Epithelial cell of proximal tubule (primary cell): Measurements from ENCODE around the gene RFPL3. TPM values are rescaled to one million over a fixed set of nuclear protein-coding genes. Genes with fewer than 3 reads are reported as not detected.

Experiments
- DNase-seq: peaks from one replicate; pipeline ENCODE4 v3.0.0-alpha.2; 2011; ENCODE audit warnings: low read depth
- H3K4me3 ChIP-seq: 2 replicates; pipeline ENCODE4 v1.5.1; 2011; ENCODE audit warnings: low read depth, mild to moderate bottlenecking, low read length
- total RNA-seq: library from RNA; depleted of rRNA; stranded (reverse); fragments of >200 nt; gene quantifications from 2 replicates; pipeline ENCODE4 v1.2.3, GENCODE V29; 2015
- TF ChIP-seq, protein P1 (sequence below): conservative IDR thresholded peaks from 2 replicates; pipeline ENCODE4 v1.5.1; 2012; ENCODE audit warnings: low read depth, mild to moderate bottlenecking, low read length

Gene RFPL3
- total RNA-seq, 1 donor from 2014 or later: not detected

DNA sequence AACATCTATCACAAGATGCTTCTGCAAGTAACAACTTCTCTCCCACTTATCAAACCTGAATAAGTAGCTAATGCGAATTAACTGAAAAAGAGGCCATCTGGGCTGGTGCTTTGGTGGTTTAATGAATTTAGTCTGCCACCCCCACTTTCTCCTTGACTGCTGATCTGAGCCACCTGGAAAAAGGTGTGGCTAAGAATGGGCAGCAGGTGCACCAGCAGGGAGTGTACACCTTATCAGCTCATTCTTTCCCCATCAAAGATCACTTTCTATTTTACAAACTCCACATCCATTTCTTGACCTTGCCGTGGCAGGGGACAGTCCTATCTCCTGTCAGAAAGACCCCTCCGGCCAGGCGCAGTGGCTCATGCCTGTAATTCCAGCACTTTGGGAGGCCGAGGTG, 6.5 kb downstream of the RFPL3 start:
- DNase-seq: no peak
- TF ChIP-seq, protein P1, sequence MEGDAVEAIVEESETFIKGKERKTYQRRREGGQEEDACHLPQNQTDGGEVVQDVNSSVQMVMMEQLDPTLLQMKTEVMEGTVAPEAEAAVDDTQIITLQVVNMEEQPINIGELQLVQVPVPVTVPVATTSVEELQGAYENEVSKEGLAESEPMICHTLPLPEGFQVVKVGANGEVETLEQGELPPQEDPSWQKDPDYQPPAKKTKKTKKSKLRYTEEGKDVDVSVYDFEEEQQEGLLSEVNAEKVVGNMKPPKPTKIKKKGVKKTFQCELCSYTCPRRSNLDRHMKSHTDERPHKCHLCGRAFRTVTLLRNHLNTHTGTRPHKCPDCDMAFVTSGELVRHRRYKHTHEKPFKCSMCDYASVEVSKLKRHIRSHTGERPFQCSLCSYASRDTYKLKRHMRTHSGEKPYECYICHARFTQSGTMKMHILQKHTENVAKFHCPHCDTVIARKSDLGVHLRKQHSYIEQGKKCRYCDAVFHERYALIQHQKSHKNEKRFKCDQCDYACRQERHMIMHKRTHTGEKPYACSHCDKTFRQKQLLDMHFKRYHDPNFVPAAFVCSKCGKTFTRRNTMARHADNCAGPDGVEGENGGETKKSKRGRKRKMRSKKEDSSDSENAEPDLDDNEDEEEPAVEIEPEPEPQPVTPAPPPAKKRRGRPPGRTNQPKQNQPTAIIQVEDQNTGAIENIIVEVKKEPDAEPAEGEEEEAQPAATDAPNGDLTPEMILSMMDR: no peak
- no peak overlapping the region for H3K4me3 ChIP-seq

DNA sequence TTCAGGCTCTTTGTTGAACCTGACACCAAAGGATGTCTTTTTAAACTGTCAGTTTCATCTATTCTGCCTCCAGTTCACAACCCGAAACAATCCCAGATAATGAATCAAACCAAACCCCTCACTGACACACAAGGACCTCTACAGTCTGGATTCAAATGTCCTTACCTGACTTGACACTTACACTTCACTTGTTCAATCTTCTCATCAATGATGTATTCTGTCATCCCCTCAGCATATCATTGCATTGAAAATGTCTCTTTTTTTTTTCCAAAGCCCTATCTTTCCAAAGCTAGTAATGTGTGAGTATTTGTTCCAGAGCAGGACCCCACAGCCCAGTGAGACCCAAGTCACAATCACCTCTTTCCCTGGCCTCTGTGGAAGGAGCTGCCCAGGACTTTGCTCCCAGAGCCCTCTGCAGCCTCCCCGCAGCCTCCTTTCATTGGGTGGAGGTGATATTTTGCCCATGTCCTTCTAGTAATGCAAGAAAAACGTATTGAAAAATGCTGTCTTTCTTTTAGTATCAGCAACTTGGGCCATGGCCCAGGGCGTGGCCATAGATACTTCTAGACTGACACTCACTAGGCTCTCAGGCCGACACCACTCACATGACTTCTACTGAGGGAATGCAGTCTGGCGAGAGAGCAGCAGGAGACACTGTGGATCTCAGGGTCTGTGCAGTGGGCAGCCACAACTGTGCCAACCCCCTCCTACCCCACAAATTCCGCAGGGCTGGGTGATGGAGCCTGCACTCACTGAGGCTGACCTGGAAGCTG, 18.2 kb downstream of the RFPL3 start:
- no peak for DNase-seq
- TF ChIP-seq, protein P1: no peak
- H3K4me3 ChIP-seq: no peak overlapping the region

DNA sequence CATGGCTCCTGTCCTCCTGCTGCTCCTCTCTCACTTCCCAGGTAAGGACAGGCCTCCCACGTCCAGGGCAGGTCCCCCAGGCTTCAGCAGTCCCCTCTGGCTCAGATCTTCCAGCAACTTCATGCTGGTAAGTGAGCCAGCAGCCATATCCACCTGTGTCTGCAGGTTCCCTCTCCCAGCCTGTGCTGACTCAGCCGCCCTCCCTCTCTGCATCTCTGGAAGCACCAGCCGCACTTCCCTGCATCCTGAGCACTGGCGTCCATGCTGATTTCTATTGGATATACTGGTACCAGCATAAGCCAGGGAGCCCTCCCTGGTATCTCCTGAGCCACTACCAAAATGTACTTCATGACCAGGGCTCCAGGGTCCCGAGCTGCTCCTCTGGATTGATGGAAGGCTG, 19.0 kb downstream of the RFPL3 start:
- TF ChIP-seq, protein P1: no peak
- H3K4me3 ChIP-seq: no peak overlapping the region
- DNase-seq: no peak

DNA sequence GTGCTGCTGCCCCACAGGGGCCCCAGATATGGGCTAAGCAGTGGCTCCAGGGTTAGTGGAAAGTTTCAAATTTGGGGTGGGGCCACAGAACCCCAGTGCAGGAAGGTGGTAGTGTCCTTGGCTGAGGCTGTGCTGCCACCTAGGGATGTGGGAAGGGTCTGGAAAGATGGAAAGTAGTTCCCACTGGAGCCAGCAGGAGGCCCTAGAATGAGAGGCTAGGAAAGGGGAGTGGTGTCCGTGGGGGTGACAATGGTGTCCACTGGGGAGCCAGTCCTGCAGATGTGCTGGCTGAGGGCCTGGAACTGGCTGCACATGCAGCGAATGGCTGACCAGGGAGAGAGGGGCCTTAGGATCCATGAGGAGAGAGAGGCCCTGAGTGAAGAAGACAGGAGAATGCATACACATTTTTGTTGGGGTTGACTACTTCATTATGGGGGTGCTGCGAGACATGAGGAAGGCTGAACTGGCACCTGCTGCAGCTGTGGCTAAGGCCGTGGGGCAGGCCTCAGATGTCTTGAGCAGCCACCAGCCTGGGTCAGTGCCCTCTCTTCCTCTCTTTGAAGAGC, 21.1 kb downstream of the RFPL3 start:
- no peak for DNase-seq

DNA sequence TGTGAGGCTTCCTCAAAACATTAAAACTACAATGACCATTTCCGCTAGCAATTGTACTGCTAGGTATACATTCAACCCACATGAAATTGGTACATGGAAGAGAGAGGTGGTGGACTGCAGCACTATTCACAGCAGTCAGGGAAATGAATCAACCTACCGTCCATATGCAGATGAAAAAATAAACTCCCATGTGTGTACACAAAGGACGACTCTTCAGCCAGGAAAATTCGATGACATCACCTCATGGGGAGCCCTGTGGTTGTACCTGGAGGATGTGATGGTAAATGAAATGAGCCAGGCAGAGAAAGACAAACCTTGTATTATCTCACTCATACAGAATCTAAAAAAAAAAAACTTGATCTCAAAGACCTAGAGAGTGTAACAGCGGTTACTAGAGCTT, 23.3 kb downstream of the RFPL3 start:
- no peak overlapping the region for H3K4me3 ChIP-seq
- DNase-seq: no peak
- TF ChIP-seq, protein P1: no peak

More for the DNA sequence above, 21.1 kb downstream of the RFPL3 start:
- no peak overlapping the region for H3K4me3 ChIP-seq
- TF ChIP-seq, protein P1: peak; percentile 98

DNA sequence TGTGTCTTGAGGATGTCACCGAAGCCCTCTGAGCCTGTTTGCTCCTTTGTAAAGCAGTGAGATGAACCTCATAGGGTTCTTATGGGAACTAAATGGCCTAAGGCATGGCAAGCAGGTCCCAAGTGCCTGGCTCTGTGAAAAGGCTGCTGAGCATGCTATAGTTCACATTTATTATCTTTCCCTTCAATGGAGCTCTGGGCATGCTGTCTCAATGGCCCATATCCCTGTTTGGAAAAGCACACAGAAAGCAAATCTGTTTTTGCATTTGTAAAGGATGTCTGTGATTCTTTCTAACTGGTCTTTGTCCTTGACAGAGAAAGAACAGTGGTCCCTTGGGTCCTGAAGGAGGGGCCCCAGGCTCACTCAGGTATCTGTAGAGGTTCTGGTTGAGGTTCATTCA, 28.0 kb downstream of the RFPL3 start:
- TF ChIP-seq, protein P1: no peak
- no peak for DNase-seq

DNA sequence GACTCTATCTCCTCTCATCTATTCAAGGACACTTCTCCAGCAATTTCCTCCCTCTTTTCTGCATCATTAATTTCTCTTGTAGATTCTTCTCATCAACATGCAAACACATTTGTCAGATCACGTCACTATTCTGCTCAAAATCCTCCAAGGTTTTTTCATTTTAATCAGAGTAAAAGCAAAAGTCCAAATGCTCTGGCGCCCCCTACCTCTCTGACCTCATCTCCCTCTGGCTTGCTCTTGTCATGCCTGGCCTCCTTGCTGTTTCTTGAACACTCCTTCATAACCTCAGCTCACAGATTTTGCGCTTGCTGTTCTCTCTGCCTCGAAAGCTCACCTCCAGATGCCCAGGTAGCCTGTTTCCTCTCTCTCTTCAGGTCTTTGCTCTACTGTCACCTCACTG, 32.0 kb downstream of the RFPL3 start:
- DNase-seq: no peak
- H3K4me3 ChIP-seq: no peak overlapping the region
- TF ChIP-seq, protein P1: peak; percentile 63

More for the DNA sequence above, 28.0 kb downstream of the RFPL3 start:
- no peak overlapping the region for H3K4me3 ChIP-seq
